Glutamatergic neuron (in vitro differentiated cells): ENCODE data around the gene SLC6A3. TPM values are rescaled to one million over a fixed set of nuclear protein-coding genes. Genes with fewer than 3 reads are reported as not detected.
"Not testable (repeated sequence)": the region's sequence is repeated elsewhere in the genome, so short reads cannot be mapped to it uniquely, and the experiment has no call there.

Experiments used
- DNase-seq: peaks from one replicate; pipeline ENCODE4 v3.0.0; 2022
- H3K27ac Mint-ChIP-seq: one replicate; pipeline ENCODE4 v1.8.0; 2020; ENCODE audit warnings: mild to moderate bottlenecking, mixed read lengths, inconsistent platforms; ENCODE audit not compliant: unreplicated experiment
- H3K27me3 Mint-ChIP-seq: one replicate; pipeline ENCODE4 v1.8.0; 2020; ENCODE audit warnings: mild to moderate bottlenecking, moderate library complexity, mixed read lengths, inconsistent platforms; ENCODE audit not compliant: unreplicated experiment
- H3K36me3 Mint-ChIP-seq: one replicate; pipeline ENCODE4 v1.8.0; 2020; ENCODE audit warnings: mild to moderate bottlenecking, mixed read lengths, inconsistent platforms; ENCODE audit not compliant: unreplicated experiment
- H3K4me1 Mint-ChIP-seq: one replicate; pipeline ENCODE4 v1.8.0; 2020; ENCODE audit warnings: mild to moderate bottlenecking, low read depth, mixed read lengths, inconsistent platforms; ENCODE audit not compliant: unreplicated experiment
- H3K4me3 Mint-ChIP-seq: one replicate; pipeline ENCODE4 v1.8.0; 2020; ENCODE audit warnings: mild to moderate bottlenecking, mixed read lengths, inconsistent platforms; ENCODE audit not compliant: unreplicated experiment
- H3K9me3 Mint-ChIP-seq: one replicate; pipeline ENCODE4 v1.8.0; 2020; ENCODE audit warnings: mild to moderate bottlenecking, moderate library complexity, mixed read lengths, inconsistent platforms; ENCODE audit not compliant: unreplicated experiment
- CTCF ChIP-seq: fragments of 200-600 bp; sonication (generic); IDR thresholded peaks from one replicate; pipeline ENCODE4 v1.5.0; 2021; ENCODE audit not compliant: partially characterized antibody, unreplicated experiment
- total RNA-seq: library from RNA; stranded (reverse); fragmentation: NEBNext Ultra II Directional; extraction: Animal tissue kit (Norgen Biotek cat#: 25700); gene quantifications from one replicate; pipeline ENCODE4 v1.2.1, GENCODE V29; 2021; ENCODE audit not compliant: unreplicated experiment

Gene SLC6A3
- total RNA-seq, 1 donor from 2014 or later: 22.4 TPM

GRCh38 chr5:1364211-1364610 lies 81.0 kb downstream of the SLC6A3 start:
- Mint-ChIP-seq H3K4me1 (peaks cover 6% of the 10 kb centered on the region), H3K4me3 (no peak overlapping the region), H3K36me3 (no peaks in the 10 kb centered on the region), H3K9me3 (peaks cover 4% of the 10 kb centered on the region), H3K27me3 (peaks cover 2% of the 10 kb centered on the region), H3K27ac (no peak overlapping the region)
- no peak for TF ChIP-seq CTCF
- no peak for DNase-seq

- Mint-ChIP-seq H3K36me3 (no peaks in the 10 kb centered on the region), H3K4me3 (no peak overlapping the region), H3K27ac (no peak overlapping the region), H3K27me3 (no peaks in the 10 kb centered on the region), H3K9me3 (peaks cover 4% of the 10 kb centered on the region), H3K4me1 (peaks cover 6% of the 10 kb centered on the region)
- DNase-seq: no peak
- TF ChIP-seq CTCF: no peak
Measured at GRCh38 chr5:1363581-1363980, 81.7 kb downstream of the SLC6A3 start.

- Mint-ChIP-seq H3K4me3 (no peak overlapping the region), H3K36me3 (no peaks in the 10 kb centered on the region), H3K27ac (no peak overlapping the region), H3K9me3 (peaks cover 4% of the 10 kb centered on the region), H3K27me3 (no peaks in the 10 kb centered on the region), H3K4me1 (peaks cover 4% of the 10 kb centered on the region)
- TF ChIP-seq CTCF: no peak
- no peak for DNase-seq
Measured at GRCh38 chr5:1363160-1363559, 82.1 kb downstream of the SLC6A3 start.

GRCh38 chr5:1362242-1363015 lies 82.8 kb downstream of the SLC6A3 start:
- Mint-ChIP-seq H3K27ac (no peak overlapping the region), H3K9me3 (peaks cover 4% of the 10 kb centered on the region), H3K36me3 (no peaks in the 10 kb centered on the region), H3K4me3 (no peak overlapping the region), H3K27me3 (no peaks in the 10 kb centered on the region), H3K4me1 (no peaks in the 10 kb centered on the region)
- DNase-seq: no peak
- no peak for TF ChIP-seq CTCF

GRCh38 chr5:1360861-1361260 lies 84.4 kb downstream of the SLC6A3 start:
- H3K36me3 Mint-ChIP-seq: no peaks in the 10 kb centered on the region
- DNase-seq: no peak
- TF ChIP-seq CTCF: no peak
- peaks cover 3% of the 10 kb centered on the region for H3K4me1 Mint-ChIP-seq
- peaks cover 6% of the 10 kb centered on the region for H3K9me3 Mint-ChIP-seq
- H3K27me3 Mint-ChIP-seq: no peaks in the 10 kb centered on the region
- no peak overlapping the region for H3K4me3 Mint-ChIP-seq
- no peak overlapping the region for H3K27ac Mint-ChIP-seq

GRCh38 chr5:1360367-1360766 lies 84.9 kb downstream of the SLC6A3 start:
- DNase-seq, H3K27me3 Mint-ChIP-seq, H3K4me1 Mint-ChIP-seq, H3K36me3 Mint-ChIP-seq, H3K9me3 Mint-ChIP-seq, H3K27ac Mint-ChIP-seq, H3K4me3 Mint-ChIP-seq: not testable (repeated sequence)
